ENCODE data around the gene WDR54. TPM values are rescaled to one million over a fixed set of nuclear protein-coding genes. Genes with fewer than 3 reads are reported as not detected.

The WDR54 gene
- total RNA-seq, 2 donors from 2014 or later = 6.1 to 6.2 TPM

DNA sequence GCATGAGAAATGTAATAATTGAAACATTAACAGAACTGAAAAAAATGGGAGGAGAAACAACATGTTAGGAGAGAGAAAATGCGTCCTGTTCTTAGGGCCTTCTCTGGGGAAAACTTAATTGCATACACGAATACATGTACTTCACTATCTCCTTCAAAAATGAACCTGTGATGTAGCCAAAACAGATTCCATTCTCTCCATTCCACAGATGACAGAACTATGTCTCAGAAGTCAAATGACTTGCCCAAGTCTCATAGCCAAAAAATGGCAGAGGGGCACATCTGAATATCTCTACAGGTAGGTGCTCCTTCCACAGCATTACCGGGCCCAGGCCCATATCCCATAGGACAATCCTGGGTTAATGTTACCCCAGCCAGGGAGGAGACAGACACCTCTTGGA is 37.5 kb upstream of the WDR54 start:
- no peaks in the 10 kb centered on the region for H3K9me3 ChIP-seq
- no peak for TF ChIP-seq CTCF (IDR thresholded peaks at IDR 0.05)
- DNase-seq (ENCODE audit: low spot score) = no peak
- no peak for ATAC-seq (ENCODE audit: insufficient number of reproducible peaks, low FRiP score, low read depth)
- no peaks in the 10 kb centered on the region for H3K27me3 ChIP-seq (replicated peaks; ENCODE audit: insufficient read depth)
- H3K36me3 ChIP-seq = no peaks in the 10 kb centered on the region
- peaks cover 19 to 73% of the 10 kb centered on the region in 2 donors for H3K4me1 ChIP-seq (ENCODE audit: control insufficient read depth in 1 of 2, low read depth in 2 of 2)
- H3K4me3 ChIP-seq = no peak overlapping the region
- H3K27ac ChIP-seq = peak overlapping the region; percentile 16 to 68

GRCh38 chr2:74385396-74385795 is 36.1 kb upstream of the WDR54 start:
- Histone ChIP-seq H3K4me1 (ENCODE audit: control insufficient read depth in 1 of 2, low read depth in 2 of 2) (peaks cover 27 to 73% of the 10 kb centered on the region in 2 donors), H3K9me3 (no peaks in the 10 kb centered on the region), H3K36me3 (no peaks in the 10 kb centered on the region), H3K27me3 (replicated peaks; ENCODE audit: insufficient read depth) (no peaks in the 10 kb centered on the region), H3K27ac (peak overlapping the region; percentile 16 to 20), H3K4me3 (no peak overlapping the region)
- ATAC-seq (ENCODE audit: insufficient number of reproducible peaks, low FRiP score, low read depth) (no peak), DNase-seq (ENCODE audit: low spot score) (no peak)
- no peak for TF ChIP-seq CTCF (IDR thresholded peaks at IDR 0.05)

- Histone ChIP-seq H3K4me3 (no peak overlapping the region), H3K36me3 (no peaks in the 10 kb centered on the region), H3K4me1 (ENCODE audit: control insufficient read depth in 1 of 2, low read depth in 2 of 2) (peaks cover 23 to 61% of the 10 kb centered on the region in 2 donors), H3K27me3 (replicated peaks; ENCODE audit: insufficient read depth) (no peaks in the 10 kb centered on the region), H3K9me3 (no peaks in the 10 kb centered on the region), H3K27ac (peak overlapping the region in 1 of 2 donors; percentile 39)
- no peak for TF ChIP-seq CTCF (IDR thresholded peaks at IDR 0.05)
- no peak for ATAC-seq (ENCODE audit: insufficient number of reproducible peaks, low FRiP score, low read depth)
- no peak for DNase-seq (ENCODE audit: low spot score)
These were observed 34.2 kb upstream of the WDR54 start for GRCh38 chr2:74387346-74387745.

GRCh38 chr2:74390606-74391005 is 30.9 kb upstream of the WDR54 start:
- DNase-seq (ENCODE audit: low spot score) (no peak), ATAC-seq (ENCODE audit: insufficient number of reproducible peaks, low FRiP score, low read depth) (no peak)
- H3K4me1 ChIP-seq (ENCODE audit: control insufficient read depth in 1 of 2, low read depth in 2 of 2) = peaks cover 19 to 43% of the 10 kb centered on the region in 2 donors
- no peaks in the 10 kb centered on the region for H3K36me3 ChIP-seq
- no peaks in the 10 kb centered on the region for H3K27me3 ChIP-seq (replicated peaks; ENCODE audit: insufficient read depth)
- TF ChIP-seq CTCF (IDR thresholded peaks at IDR 0.05) = no peak
- H3K27ac ChIP-seq = no peak overlapping the region
- H3K9me3 ChIP-seq = no peaks in the 10 kb centered on the region
- peak overlapping the region; percentile 86 for H3K4me3 ChIP-seq

GRCh38 chr2:74391209-74391579 is 30.3 kb upstream of the WDR54 start:
- no peaks in the 10 kb centered on the region for H3K27me3 ChIP-seq (replicated peaks; ENCODE audit: insufficient read depth)
- peak overlapping the region; percentile 78 to 87 for H3K27ac ChIP-seq
- peaks cover 19 to 43% of the 10 kb centered on the region in 2 donors for H3K4me1 ChIP-seq (ENCODE audit: control insufficient read depth in 1 of 2, low read depth in 2 of 2)
- H3K4me3 ChIP-seq = peak overlapping the region; percentile 86
- DNase-seq (ENCODE audit: low spot score) = no peak
- ATAC-seq (ENCODE audit: insufficient number of reproducible peaks, low FRiP score, low read depth) = peak; percentile 44
- no peaks in the 10 kb centered on the region for H3K36me3 ChIP-seq
- no peaks in the 10 kb centered on the region for H3K9me3 ChIP-seq
- TF ChIP-seq CTCF (IDR thresholded peaks at IDR 0.05) = no peak

All from thoracic aorta (tissue), 2 donors.